C4-2B (cell line): ENCODE measurements around the gene DCLK1.

Source experiments
- CTCF ChIP-seq: fragments of 450-650 bp; conservative IDR thresholded peaks from 2 replicates; pipeline ENCODE4 v1.5.1; 2017; ENCODE audit warnings: mild to moderate bottlenecking
- ZFX ChIP-seq: fragments of 450-650 bp; IDR thresholded peaks from 2 replicates; pipeline ENCODE4 v1.6.1; 2017

- TF ChIP-seq CTCF: no peak
- TF ChIP-seq ZFX: no peak
Observed at GRCh38 chr13:35810321-35810720, 320.9 kb downstream of the DCLK1 start.
